Endodermal cell (in vitro differentiated cells): ENCODE measurements around the gene TOLLIP. TPM values are rescaled to one million over a fixed set of nuclear protein-coding genes. Genes with fewer than 3 reads are reported as not detected.
"Not testable (repeated sequence)": the region's sequence is repeated elsewhere in the genome, so short reads cannot be mapped to it uniquely, and the experiment has no call there.

Source experiments
- DNase-seq: peaks from one replicate; pipeline ENCODE4 v3.0.0-alpha.2; 2017
- H3K27ac ChIP-seq: 2 replicates; pipeline ENCODE4 v1.5.1; 2013; ENCODE audit warnings: mild to moderate bottlenecking, low read depth, low read length, moderate library complexity
- H3K27me3 ChIP-seq: 2 replicates; pipeline ENCODE4 v1.6.1; 2013; ENCODE audit warnings: mild to moderate bottlenecking, low read length, moderate library complexity; ENCODE audit not compliant: insufficient read depth, control insufficient read depth, poor library complexity, severe bottlenecking
- H3K36me3 ChIP-seq: 2 replicates; pipeline ENCODE4 v1.7.0; 2013; ENCODE audit warnings: mild to moderate bottlenecking, low read length, moderate library complexity; ENCODE audit not compliant: control insufficient read depth, insufficient read depth
- H3K4me1 ChIP-seq: one replicate; pipeline ENCODE4 v1.7.0; 2013; ENCODE audit warnings: low read length; ENCODE audit not compliant: control insufficient read depth, insufficient read depth
- H3K4me3 ChIP-seq: 2 replicates; pipeline ENCODE4 v1.5.1; 2013; ENCODE audit warnings: mild to moderate bottlenecking, low read length, moderate library complexity
- H3K9ac ChIP-seq: 2 replicates; pipeline ENCODE4 v1.6.1; 2013; ENCODE audit warnings: mild to moderate bottlenecking, low read length, moderate library complexity; ENCODE audit not compliant: poor library complexity, severe bottlenecking; ENCODE audit errors: extremely low read depth
- H3K9me3 ChIP-seq: 2 replicates; pipeline ENCODE4 v1.6.1; 2013; ENCODE audit warnings: mild to moderate bottlenecking, low read length, moderate library complexity; ENCODE audit not compliant: control insufficient read depth
- H3K27ac Mint-ChIP-seq: 2 replicates; pipeline ENCODE4 v1.8.0; 2020; ENCODE audit warnings: mixed read lengths
- H3K27me3 Mint-ChIP-seq: 2 replicates; pipeline ENCODE4 v1.8.0; 2021; ENCODE audit warnings: mild to moderate bottlenecking, mixed read lengths; ENCODE audit not compliant: insufficient read depth
- H3K36me3 Mint-ChIP-seq: 2 replicates; pipeline ENCODE4 v1.8.0; 2020; ENCODE audit warnings: low read depth, mixed read lengths
- H3K4me1 Mint-ChIP-seq: 2 replicates; pipeline ENCODE4 v1.8.0; 2020; ENCODE audit warnings: mixed read lengths
- H3K4me3 Mint-ChIP-seq: 2 replicates; pipeline ENCODE4 v1.8.0; 2020; ENCODE audit warnings: mild to moderate bottlenecking, moderate library complexity, mixed read lengths
- H3K9me3 Mint-ChIP-seq: 2 replicates; pipeline ENCODE4 v1.8.0; 2020; ENCODE audit warnings: mild to moderate bottlenecking, mixed read lengths
- CTCF ChIP-seq: fragments of 200-600 bp; sonication (generic); conservative IDR thresholded peaks from 2 replicates; pipeline ENCODE4 v1.5.0; 2021; ENCODE audit warnings: antibody characterized with exemption, mild to moderate bottlenecking
- WGBS, 2 experiments: methylation state at CpG; one replicate each; pipeline versions ENCODE4 v1.1.5 to v1.1.7; 2013; ENCODE audit warnings: missing lambda C conversion rate in 2 of 2, mixed read lengths in 1 of 2; ENCODE audit not compliant: insufficient coverage in 1 of 2, insufficient read length in 1 of 2; 5-methylcytosine and 5-hydroxymethylcytosine counted together
- total RNA-seq, 2 donors: library from RNA; stranded (reverse); fragmentation: NEBNext Ultra II Directional in 1 of 2; extraction: Animal tissue kit (Norgen Biotek cat#: 25700) in 1 of 2; gene quantifications; 2 replicates in 1 of 2; 3 replicates in 1 of 2; pipeline ENCODE4 v1.2.1, GENCODE V29; 2021

The TOLLIP gene
- total RNA-seq, 2 donors from 2014 or later, result 34.3 to 37.4 TPM

GRCh38 chr11:1348146-1348795 is 38.8 kb upstream of the TOLLIP start:
- H3K4me1 Mint-ChIP-seq, result peaks cover 4% of the 10 kb centered on the region
- H3K9me3 Mint-ChIP-seq, result no peaks in the 10 kb centered on the region
- H3K27me3 Mint-ChIP-seq, result peaks cover 7% of the 10 kb centered on the region
- Histone ChIP-seq H3K4me1 (no peaks in the 10 kb centered on the region), H3K27ac (peak overlapping the region; percentile 99), H3K9ac (no peak overlapping the region), H3K27me3 (no peaks in the 10 kb centered on the region), H3K4me3 (no peak overlapping the region), H3K9me3 (no peaks in the 10 kb centered on the region), H3K36me3 (no peaks in the 10 kb centered on the region)
- H3K4me3 Mint-ChIP-seq, result no peak overlapping the region
- TF ChIP-seq CTCF, result no peak
- no peak overlapping the region for H3K27ac Mint-ChIP-seq
- WGBS, 2 experiments, result 94 to 97% methylated on average over 11 to 14 of the region's 14 CpGs
- H3K36me3 Mint-ChIP-seq, result no peaks in the 10 kb centered on the region
- no peak for DNase-seq

- H3K36me3 ChIP-seq, H3K27ac Mint-ChIP-seq, H3K27me3 Mint-ChIP-seq, H3K9ac ChIP-seq, H3K9me3 Mint-ChIP-seq, H3K4me1 Mint-ChIP-seq, H3K4me1 ChIP-seq, DNase-seq, H3K27ac ChIP-seq, H3K9me3 ChIP-seq, H3K27me3 ChIP-seq, H3K4me3 ChIP-seq, H3K36me3 Mint-ChIP-seq, H3K4me3 Mint-ChIP-seq: not testable (repeated sequence)
- WGBS, 2 experiments, result 92 to 94% methylated on average over 17 to 18 of the region's 18 CpGs
Observed at GRCh38 chr11:1347411-1347999, 38.1 kb upstream of the TOLLIP start.

- Mint-ChIP-seq H3K4me1 (peaks cover 4% of the 10 kb centered on the region), H3K36me3 (no peaks in the 10 kb centered on the region), H3K27ac (no peak overlapping the region), H3K27me3 (peaks cover 10% of the 10 kb centered on the region), H3K4me3 (no peak overlapping the region), H3K9me3 (no peaks in the 10 kb centered on the region)
- H3K27ac ChIP-seq, result no peak overlapping the region
- H3K4me1 ChIP-seq, result no peaks in the 10 kb centered on the region
- TF ChIP-seq CTCF, result no peak
- DNase-seq, result no peak
- 89 to 96% methylated on average over 14 to 27 of the region's 28 CpGs for WGBS, 2 experiments
- no peaks in the 10 kb centered on the region for H3K9me3 ChIP-seq
- H3K36me3 ChIP-seq, result no peaks in the 10 kb centered on the region
- no peak overlapping the region for H3K4me3 ChIP-seq
- no peaks in the 10 kb centered on the region for H3K27me3 ChIP-seq
- H3K9ac ChIP-seq, result no peak overlapping the region
Observed at GRCh38 chr11:1346669-1347390, 37.4 kb upstream of the TOLLIP start.
